Posterior vena cava (tissue), 2 donors: ENCODE results near the gene VPS16. TPM values are rescaled to one million over a fixed set of nuclear protein-coding genes. Genes with fewer than 3 reads are reported as not detected.
"Not testable (repeated sequence)": the region's sequence is repeated elsewhere in the genome, so short reads cannot be mapped to it uniquely, and the experiment has no call there.

Source experiments
- DNase-seq: peaks from one replicate; pipeline ENCODE4 v3.0.0-alpha.2; 2020; ENCODE audit warnings: low spot score
- intact Hi-C, 2 donors: fragments of 100-400 bp; cut with DNase I; formaldehyde crosslinking; loops; one replicate each; pipeline versions ENCODE4 v1.14.1 to v1.14.2; 2022 to 2023
- total RNA-seq, 2 donors: library from RNA; stranded (reverse); fragmentation: NEBNext Ultra II Directional; extraction: Animal tissue kit (Norgen Biotek cat#: 25700); gene quantifications; one replicate each; pipeline ENCODE4 v1.2.1, GENCODE V29; 2021
- donor health status: DM: yes; HTN: yes; CAD: no.
- donor health status: DM: yes; HTN: yes; CAD: no.

Gene VPS16
- total RNA-seq, 2 donors from 2014 or later = 32.3 to 33.1 TPM

GRCh38 chr20:2804852-2805688 lies 35.5 kb upstream of the VPS16 start:
- no peak for DNase-seq

GRCh38 chr20:2805689-2806350 lies 34.7 kb upstream of the VPS16 start:
- intact Hi-C loops = no loop called here
- no peak for DNase-seq

More at GRCh38 chr20:2804852-2805688, 35.5 kb upstream of the VPS16 start:
- intact Hi-C loops = no loop called here

- intact Hi-C loops = no loop called here
Observed at GRCh38 chr20:2806351-2806701, 34.2 kb upstream of the VPS16 start.

GRCh38 chr20:2807019-2807418 lies 33.5 kb upstream of the VPS16 start:
- intact Hi-C loops = no loop called here
- DNase-seq = no peak

More at GRCh38 chr20:2806351-2806701, 34.2 kb upstream of the VPS16 start:
- DNase-seq = no peak

- intact Hi-C loops, DNase-seq: not testable (repeated sequence)
Observed at GRCh38 chr20:2807929-2808328, 32.6 kb upstream of the VPS16 start.

- intact Hi-C loops = no loop called here
- no peak for DNase-seq
Observed at GRCh38 chr20:2809690-2810089, 30.9 kb upstream of the VPS16 start.

- intact Hi-C loops = no loop called here
- no peak for DNase-seq
Observed at GRCh38 chr20:2812189-2812588, 28.4 kb upstream of the VPS16 start.

- intact Hi-C loops = no loop called here
- no peak for DNase-seq
Observed at GRCh38 chr20:2814076-2814475, 26.5 kb upstream of the VPS16 start.

GRCh38 chr20:2814587-2815051 lies 25.9 kb upstream of the VPS16 start, which contains the start of gene C20orf141:
TSS of gene C20orf141 (plus strand) at chr20:2814987. CDS start at chr20:2815185, 198 bp downstream.
- no peak for DNase-seq
- intact Hi-C loops = no loop called here

GRCh38 chr20:2815242-2815900 lies 25.2 kb upstream of the VPS16 start:
- no peak for DNase-seq
- intact Hi-C loops = no loop called here

- DNase-seq = peak; percentile 76
- intact Hi-C loops = no loop called here
Observed at GRCh38 chr20:2816030-2816582, 24.4 kb upstream of the VPS16 start, which contains the start of gene TMEM239. TSS of gene TMEM239 (plus strand) at chr20:2816364. CDS start at chr20:2816555, 191 bp downstream.

- peak; percentile 71 for DNase-seq
- intact Hi-C loops = no loop called here
Observed at GRCh38 chr20:2816583-2817340, 23.8 kb upstream of the VPS16 start.

- no peak for DNase-seq
- intact Hi-C loops = no loop called here
Observed at GRCh38 chr20:2817341-2817726, 23.2 kb upstream of the VPS16 start.

- intact Hi-C loops = no loop called here
- no peak for DNase-seq
Observed at GRCh38 chr20:2817891-2818595, 22.5 kb upstream of the VPS16 start.

GRCh38 chr20:2820084-2820895 lies 20.3 kb upstream of the VPS16 start:
- intact Hi-C loops = no loop called here
- DNase-seq = no peak

- DNase-seq = no peak
- intact Hi-C loops = no loop called here
Observed at GRCh38 chr20:2820896-2821869, 19.4 kb upstream of the VPS16 start.
